H1 (cell line): ENCODE results near the gene SCN3B. TPM values are rescaled to one million over a fixed set of nuclear protein-coding genes. Genes with fewer than 3 reads are reported as not detected.

Experiments
- CTCF ChIA-PET: fragments of 300-600 bp; sonication (Branson Sonifier 250); formaldehyde crosslinking; loops from one replicate; lab custom pipeline; 2021; ENCODE audit not compliant: partially characterized antibody; lab: Charles Lee
- POLR2A ChIA-PET: fragments of 300-600 bp; sonication (Branson Sonifier 250); formaldehyde crosslinking; loops from one replicate; lab custom pipeline; 2021; ENCODE audit warnings: inconsistent platforms; ENCODE audit not compliant: partially characterized antibody; lab: Charles Lee
- DNase-seq, 2 experiments: peaks; one replicate each; pipeline versions ENCODE4 v3.0.0 to v3.0.0-alpha.2; 2010 to 2022; ENCODE audit warnings: low spot score in 2 of 2, low read depth in 1 of 2, mixed read lengths in 1 of 2
- FAIRE-seq: peaks from 2 replicates; lab custom pipeline; 2011; peaks lifted over from hg19 to GRCh38; lab: Jason Lieb, UNC
- H2AFZ ChIP-seq: 2 replicates; pipeline ENCODE4 v1.8.1; 2012; ENCODE audit warnings: low read length, inconsistent platforms
- H2AK5ac ChIP-seq: 2 replicates; pipeline ENCODE4 v1.6.1; 2013; ENCODE audit warnings: low read depth, low read length
- H2BK120ac ChIP-seq: replicated peaks from 2 replicates; pipeline ENCODE3; 2013; ENCODE audit warnings: low read depth, low read length, inconsistent platforms
- H2BK12ac ChIP-seq: 2 replicates; pipeline ENCODE4 v1.6.1; 2013; ENCODE audit warnings: low read depth, low read length
- H2BK15ac ChIP-seq: 2 replicates; pipeline ENCODE4 v1.6.1; 2013; ENCODE audit warnings: low read length
- H2BK20ac ChIP-seq: 2 replicates; pipeline ENCODE4 v1.6.1; 2013; ENCODE audit warnings: low read length
- H2BK5ac ChIP-seq: 2 replicates; pipeline ENCODE4 v1.6.1; 2013; ENCODE audit warnings: low read depth, low read length
- H3K14ac ChIP-seq: 2 replicates; pipeline ENCODE4 v1.6.1; 2013; ENCODE audit warnings: inconsistent platforms; ENCODE audit not compliant: insufficient read length
- H3K18ac ChIP-seq: 2 replicates; pipeline ENCODE4 v1.6.1; 2013; ENCODE audit warnings: low read length; ENCODE audit errors: extremely low read depth
- H3K23ac ChIP-seq: 2 replicates; pipeline ENCODE4 v1.6.1; 2013; ENCODE audit warnings: inconsistent platforms; ENCODE audit not compliant: insufficient read length
- H3K23me2 ChIP-seq: 2 replicates; pipeline ENCODE4 v1.6.1; 2013; ENCODE audit warnings: low read depth, low read length
- H3K27ac ChIP-seq: 2 replicates; pipeline ENCODE4 v1.6.1; 2011; ENCODE audit warnings: low read depth, low read length, inconsistent platforms
- H3K27me3 ChIP-seq, 4 experiments: replicated peaks in 1 of 4; 1 replicate in 1 of 4; 2 replicates in 3 of 4; pipeline versions ENCODE4 v1.6.1 to v1.8.1; 2011 to 2013; ENCODE audit warnings: low read length in 3 of 4, mild to moderate bottlenecking in 3 of 4, inconsistent platforms in 2 of 4, mixed read lengths in 2 of 4, moderate library complexity in 1 of 4; ENCODE audit not compliant: control insufficient read depth in 3 of 4, insufficient read depth in 3 of 4; ENCODE audit errors: extremely low read depth in 1 of 4
- H3K36me3 ChIP-seq, 4 experiments: 2 replicates each; pipeline versions ENCODE4 v1.6.1 to v1.8.1; 2011 to 2013; ENCODE audit warnings: mild to moderate bottlenecking in 4 of 4, low read length in 3 of 4, moderate library complexity in 2 of 4, control low read depth in 1 of 4, inconsistent platforms in 1 of 4; ENCODE audit not compliant: insufficient read depth in 4 of 4, control insufficient read depth in 2 of 4
- H3K4ac ChIP-seq: replicated peaks from 2 replicates; pipeline ENCODE3; 2013; ENCODE audit warnings: low read length, low read depth, mixed read lengths, inconsistent platforms; ENCODE audit not compliant: insufficient read length
- H3K4me1 ChIP-seq, 4 experiments: replicated peaks in 1 of 4; 1 replicate in 1 of 4; 2 replicates in 3 of 4; pipeline versions ENCODE4 v1.6.1 to v1.8.1; 2011 to 2013; ENCODE audit warnings: low read length in 3 of 4, inconsistent platforms in 2 of 4, mixed read lengths in 1 of 4; ENCODE audit not compliant: insufficient read depth in 4 of 4, control insufficient read depth in 3 of 4
- H3K4me2 ChIP-seq, 2 experiments: 2 replicates each; pipeline versions ENCODE4 v1.6.1 to v1.8.1; 2011 to 2013; ENCODE audit warnings: low read depth in 2 of 2, low read length in 2 of 2, control low read depth in 1 of 2, inconsistent platforms in 1 of 2, mild to moderate bottlenecking in 1 of 2; ENCODE audit not compliant: insufficient read depth in 1 of 2
- H3K4me3 ChIP-seq, 4 experiments: fragments of 200-600, 300-600 bp in 1 of 4; sonication (generic), shearing (Covaris generic), sonication (Bioruptor Twin) in 1 of 4; 2 replicates each; pipeline versions ENCODE4 v1.5.1 to v1.8.1; 2011 to 2016; ENCODE audit warnings: low read length in 4 of 4, low read depth in 3 of 4, control low read depth in 2 of 4, inconsistent platforms in 2 of 4, mild to moderate bottlenecking in 2 of 4, mixed read lengths in 1 of 4, moderate library complexity in 1 of 4; ENCODE audit not compliant: insufficient read depth in 2 of 4; ENCODE audit errors: extremely low read depth in 1 of 4
- H3K56ac ChIP-seq: replicated peaks from 2 replicates; pipeline ENCODE3; 2013; ENCODE audit warnings: low read depth, mild to moderate bottlenecking, mixed read lengths, low read length, inconsistent platforms; ENCODE audit not compliant: insufficient read length
- H3K79me1 ChIP-seq: 2 replicates; pipeline ENCODE4 v1.6.1; 2013; ENCODE audit warnings: low read depth, low read length, control low read depth
- H3K79me2 ChIP-seq, 2 experiments: 2 replicates each; pipeline versions ENCODE4 v1.6.1 to v1.8.1; 2012 to 2013; ENCODE audit warnings: low read length in 2 of 2, mild to moderate bottlenecking in 2 of 2, inconsistent platforms in 1 of 2; ENCODE audit not compliant: insufficient read depth in 2 of 2, control insufficient read depth in 1 of 2
- H3K9ac ChIP-seq, 4 experiments: replicated peaks in 1 of 4; 1 replicate in 1 of 4; 2 replicates in 3 of 4; pipeline versions ENCODE4 v1.6.1 to v1.8.1; 2011 to 2013; ENCODE audit warnings: low read depth in 3 of 4, low read length in 3 of 4, control low read depth in 2 of 4, mild to moderate bottlenecking in 2 of 4, moderate library complexity in 2 of 4, inconsistent platforms in 1 of 4; ENCODE audit errors: extremely low read depth in 1 of 4
- H3K9me3 ChIP-seq, 2 experiments: 2 replicates each; pipeline versions ENCODE4 v1.6.1 to v1.8.1; 2012 to 2013; ENCODE audit warnings: mild to moderate bottlenecking in 2 of 2, moderate library complexity in 2 of 2, control low read depth in 1 of 2, inconsistent platforms in 1 of 2, low read depth in 1 of 2, low read length in 1 of 2, mixed read lengths in 1 of 2; ENCODE audit not compliant: insufficient read depth in 2 of 2
- H4K20me1 ChIP-seq, 2 experiments: replicated peaks in 1 of 2; 2 replicates each; pipeline versions ENCODE3 to v1.8.1; 2011 to 2013; ENCODE audit warnings: inconsistent platforms in 2 of 2, low read length in 2 of 2, mild to moderate bottlenecking in 1 of 2; ENCODE audit not compliant: insufficient read depth in 2 of 2, control insufficient read depth in 1 of 2
- H4K5ac ChIP-seq: 2 replicates; pipeline ENCODE4 v1.6.1; 2013; ENCODE audit warnings: low read length, low read depth, mixed read lengths, inconsistent platforms; ENCODE audit not compliant: insufficient read length
- H4K8ac ChIP-seq: 2 replicates; pipeline ENCODE4 v1.8.0; 2013; ENCODE audit warnings: mild to moderate bottlenecking, moderate library complexity, low read length, inconsistent platforms; ENCODE audit not compliant: insufficient read depth; ENCODE audit errors: extremely low read depth
- H4K91ac ChIP-seq: replicated peaks from 2 replicates; pipeline ENCODE3; 2013; ENCODE audit warnings: low read length, mixed read lengths, inconsistent platforms; ENCODE audit not compliant: insufficient read length
- CTCF ChIP-seq, 3 experiments: IDR thresholded peaks; 1 replicate in 2 of 3; 2 replicates in 1 of 3; pipeline versions ENCODE4 v1.5.1 to v1.6.1; 2011; ENCODE audit warnings: low read length in 3 of 3, mild to moderate bottlenecking in 3 of 3, inconsistent platforms in 2 of 3, low read depth in 1 of 3, moderate library complexity in 1 of 3; ENCODE audit not compliant: insufficient read depth in 1 of 3; ENCODE audit errors: control extremely low read depth in 1 of 3
- JUND ChIP-seq: IDR thresholded peaks from 2 replicates; pipeline ENCODE4 v1.6.1; 2011; ENCODE audit warnings: mild to moderate bottlenecking, improper control_type of control experiment, low read length
- POU5F1 ChIP-seq: IDR thresholded peaks from 2 replicates; pipeline ENCODE4 v1.6.1; 2011; ENCODE audit warnings: low read depth, mild to moderate bottlenecking, low read length, moderate library complexity
- SUZ12 ChIP-seq: fragments of 200-600 bp; sonication (generic); IDR thresholded peaks from 2 replicates; pipeline ENCODE4 v1.6.1; 2012; ENCODE audit warnings: mild to moderate bottlenecking, inconsistent platforms, low read length, moderate library complexity, mixed read lengths
- TAF1 ChIP-seq: IDR thresholded peaks from 2 replicates; pipeline ENCODE4 v1.6.1; 2011; ENCODE audit warnings: mild to moderate bottlenecking, low read depth, low read length
- WGBS, 2 experiments: shearing (Covaris generic) in 1 of 2; methylation state at CpG; one replicate each; pipeline versions ENCODE4 v1.1.6 to v1.1.7; 2013 to 2015; ENCODE audit warnings: low lambda C conversion rate in 2 of 2, mixed read lengths in 2 of 2, inconsistent platforms in 1 of 2, low coverage in 1 of 2, missing lambda C conversion rate in 1 of 2; ENCODE audit not compliant: insufficient replicate concordance in 2 of 2, insufficient coverage in 1 of 2, insufficient read length in 1 of 2; ENCODE audit errors: extremely low coverage in 1 of 2, missing lambda C conversion rate in 1 of 2; 5-methylcytosine and 5-hydroxymethylcytosine counted together
- polyA plus RNA-seq, 7 experiments: library from polyadenylated mRNA; depleted of rRNA in 3 of 7; stranded (reverse) in 5 of 7; unstranded in 2 of 7; fragments of >200 nt in 5 of 7; fragments of 200-250 nt in 2 of 7; gene quantifications; 1 replicate in 5 of 7; 2 replicates in 1 of 7; 4 replicates in 1 of 7; pipeline versions ENCODE4 v1.2.1 to v1.2.3, GENCODE V29; 2011 to 2013; ENCODE audit warnings: missing spikeins in 2 of 7, mixed read lengths in 2 of 7
- total RNA-seq: library from RNA; stranded (reverse); fragmentation: NEBNext Ultra II Directional; extraction: Animal tissue kit (Norgen Biotek cat#: 25700); gene quantifications from 2 replicates; pipeline ENCODE4 v1.2.1, GENCODE V29; 2021

Gene SCN3B
- total and polyA plus RNA-seq, 2 of the 8 experiments (the other 6 are each of a cell fraction or from before 2014, with no cell fraction given) = 0.67 to 1.1 TPM

GRCh38 chr11:123611698-123612097 is 42.7 kb downstream of the SCN3B start:
- no peak overlapping the region for H3K9ac ChIP-seq
- no peak overlapping the region for H2BK15ac ChIP-seq
- no peak overlapping the region for H2AK5ac ChIP-seq
- H3K23me2 ChIP-seq = no peaks in the 10 kb centered on the region
- H2AFZ ChIP-seq = no peak overlapping the region
- no peak overlapping the region for H2BK12ac ChIP-seq
- no peak overlapping the region for H2BK20ac ChIP-seq
- H4K8ac ChIP-seq = no peak overlapping the region
- POLR2A ChIA-PET = no interaction called here
- H3K27ac ChIP-seq = no peak overlapping the region
- no peak overlapping the region for H2BK120ac ChIP-seq
- whole genome bisulfite sequencing, 2 experiments = 84% methylated on average over 4 of the region's 4 CpGs; no CpG with 5 or more reads in 1 of the 2 experiments
- no peak overlapping the region for H4K5ac ChIP-seq
- no peak overlapping the region for H3K4me3 ChIP-seq
- H3K14ac ChIP-seq = no peak overlapping the region
- H3K56ac ChIP-seq = no peak overlapping the region
- no peaks in the 10 kb centered on the region for H3K4me1 ChIP-seq
- no peak for DNase-seq
- CTCF ChIA-PET = interaction anchor here (0.6 to 2.0 kb wide), 5 partner anchors 29 to 124 kb away, joined by 3 to 7 read pairs (median 5); no protein-coding TSS in a partner anchor
- no peaks in the 10 kb centered on the region for H3K79me1 ChIP-seq
- no peak overlapping the region for H3K23ac ChIP-seq
- no peaks in the 10 kb centered on the region for H3K79me2 ChIP-seq
- H3K36me3 ChIP-seq = peaks cover 6 to 33% (median 27%) of the 10 kb centered on the region in 4 experiments; a peak in 7 of 8 replicates
- no peaks in the 10 kb centered on the region for H3K27me3 ChIP-seq
- no peak overlapping the region for H3K18ac ChIP-seq
- H3K4me2 ChIP-seq = no peak overlapping the region
- peaks cover 0 to 2% of the 10 kb centered on the region in 2 experiments for H4K20me1 ChIP-seq
- TF ChIP-seq CTCF (IDR thresholded peaks at IDR 0.05; ENCODE audit: control extremely low read depth in 1 of 3, insufficient read depth in 1 of 3, low read depth in 1 of 3, low read length in 3 of 3) (peak in 1 of 3 experiments; percentile 4; a peak in 1 of 4 replicates), TAF1 (no peak), JUND (no peak), POU5F1 (no peak), SUZ12 (no peak)
- no peak overlapping the region for H2BK5ac ChIP-seq
- no peak overlapping the region for H4K91ac ChIP-seq
- H3K4ac ChIP-seq = no peak overlapping the region
- FAIRE-seq = no peak
- H3K9me3 ChIP-seq = no peaks in the 10 kb centered on the region
